D721Med (cell line): ENCODE data around the gene ALG11.

ENCODE experiments used
- DNase-seq: peaks from one replicate; pipeline ENCODE4 v3.0.0; 2011; ENCODE audit warnings: low spot score; ENCODE audit not compliant: insufficient read length
- FAIRE-seq: peaks from 2 replicates; lab custom pipeline; 2011; peaks lifted over from hg19 to GRCh38; lab: Jason Lieb, UNC
- TF ChIP-seq, protein P1 (sequence below): IDR thresholded peaks from 2 replicates; pipeline ENCODE4 v1.5.1; 2012; ENCODE audit warnings: mild to moderate bottlenecking, control low read depth; ENCODE audit not compliant: insufficient read depth; ENCODE audit errors: missing control alignments

Gene ALG11, protein sequence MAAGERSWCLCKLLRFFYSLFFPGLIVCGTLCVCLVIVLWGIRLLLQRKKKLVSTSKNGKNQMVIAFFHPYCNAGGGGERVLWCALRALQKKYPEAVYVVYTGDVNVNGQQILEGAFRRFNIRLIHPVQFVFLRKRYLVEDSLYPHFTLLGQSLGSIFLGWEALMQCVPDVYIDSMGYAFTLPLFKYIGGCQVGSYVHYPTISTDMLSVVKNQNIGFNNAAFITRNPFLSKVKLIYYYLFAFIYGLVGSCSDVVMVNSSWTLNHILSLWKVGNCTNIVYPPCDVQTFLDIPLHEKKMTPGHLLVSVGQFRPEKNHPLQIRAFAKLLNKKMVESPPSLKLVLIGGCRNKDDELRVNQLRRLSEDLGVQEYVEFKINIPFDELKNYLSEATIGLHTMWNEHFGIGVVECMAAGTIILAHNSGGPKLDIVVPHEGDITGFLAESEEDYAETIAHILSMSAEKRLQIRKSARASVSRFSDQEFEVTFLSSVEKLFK

DNA sequence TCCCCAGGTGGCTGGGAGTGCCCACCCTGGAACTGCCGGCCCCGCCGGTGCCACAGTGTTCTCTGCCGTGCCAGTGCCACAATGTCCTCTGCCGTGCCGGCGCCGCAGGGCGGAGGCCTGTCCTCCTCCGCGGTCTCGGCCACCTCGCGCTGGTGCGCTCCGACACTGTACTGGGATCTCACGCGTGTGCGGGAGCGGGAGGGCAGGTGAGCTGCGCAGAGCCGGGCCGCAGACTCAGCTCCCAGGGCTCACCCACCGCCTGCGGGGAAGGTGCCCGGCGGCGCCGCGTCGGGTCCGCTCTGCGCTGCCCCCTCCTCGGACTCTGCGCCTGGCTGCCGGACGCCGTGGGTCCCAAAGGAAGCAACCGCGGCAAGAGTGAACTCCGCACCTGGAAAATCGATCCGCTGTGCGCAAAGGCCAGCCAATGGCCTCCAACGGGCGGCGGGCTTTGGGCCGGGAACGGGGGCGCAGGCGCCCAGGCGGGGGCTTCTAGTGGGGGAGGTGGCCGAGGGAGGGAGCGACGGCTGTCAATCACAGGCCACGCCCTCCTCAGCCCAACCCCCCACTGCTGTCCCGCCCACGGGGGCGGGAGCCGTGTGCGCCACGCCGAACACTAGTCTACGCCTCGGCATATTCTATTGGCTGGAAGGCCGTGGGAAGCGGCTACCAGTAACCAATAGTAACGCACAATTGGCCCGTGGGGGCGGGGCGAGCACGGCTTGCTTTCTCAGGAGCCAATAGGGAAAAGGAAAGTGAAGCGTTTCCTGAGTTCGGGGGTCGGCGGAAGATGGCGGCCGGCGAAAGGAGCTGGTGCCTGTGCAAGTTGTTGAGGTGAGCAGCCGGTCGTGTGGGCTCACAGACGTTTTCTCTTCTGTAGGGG is at the start of gene ALG11:
Gene ALG11 (plus strand): TSS at position 767 of the 880 bp plus-strand sequence. CDS start 21 bp downstream, at position 788.
- TF ChIP-seq, protein P1, sequence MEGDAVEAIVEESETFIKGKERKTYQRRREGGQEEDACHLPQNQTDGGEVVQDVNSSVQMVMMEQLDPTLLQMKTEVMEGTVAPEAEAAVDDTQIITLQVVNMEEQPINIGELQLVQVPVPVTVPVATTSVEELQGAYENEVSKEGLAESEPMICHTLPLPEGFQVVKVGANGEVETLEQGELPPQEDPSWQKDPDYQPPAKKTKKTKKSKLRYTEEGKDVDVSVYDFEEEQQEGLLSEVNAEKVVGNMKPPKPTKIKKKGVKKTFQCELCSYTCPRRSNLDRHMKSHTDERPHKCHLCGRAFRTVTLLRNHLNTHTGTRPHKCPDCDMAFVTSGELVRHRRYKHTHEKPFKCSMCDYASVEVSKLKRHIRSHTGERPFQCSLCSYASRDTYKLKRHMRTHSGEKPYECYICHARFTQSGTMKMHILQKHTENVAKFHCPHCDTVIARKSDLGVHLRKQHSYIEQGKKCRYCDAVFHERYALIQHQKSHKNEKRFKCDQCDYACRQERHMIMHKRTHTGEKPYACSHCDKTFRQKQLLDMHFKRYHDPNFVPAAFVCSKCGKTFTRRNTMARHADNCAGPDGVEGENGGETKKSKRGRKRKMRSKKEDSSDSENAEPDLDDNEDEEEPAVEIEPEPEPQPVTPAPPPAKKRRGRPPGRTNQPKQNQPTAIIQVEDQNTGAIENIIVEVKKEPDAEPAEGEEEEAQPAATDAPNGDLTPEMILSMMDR: no peak
- DNase-seq (peak; percentile 91), FAIRE-seq (no peak)

DNA sequence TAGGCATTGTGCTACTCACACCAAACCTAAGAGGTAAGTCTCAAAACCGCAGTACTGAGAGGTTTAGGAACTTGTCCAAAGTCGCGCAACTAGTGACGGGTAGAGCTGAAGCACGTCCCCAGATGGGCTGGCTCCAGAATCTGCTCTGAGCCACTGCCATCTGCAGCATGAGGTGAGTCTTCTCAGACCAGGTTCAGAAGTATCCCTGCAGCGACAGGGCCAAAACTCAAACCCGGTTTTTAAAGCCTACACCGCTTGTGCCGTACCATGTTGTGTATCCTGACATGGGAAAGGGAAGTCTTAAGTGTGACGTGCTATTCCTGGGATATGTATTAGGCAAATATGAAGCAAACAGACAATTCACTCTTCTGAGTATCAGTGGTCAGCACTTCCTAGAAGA is 46.0 kb upstream of the ALG11 start:
- no peak for DNase-seq
- no peak for FAIRE-seq
- TF ChIP-seq, protein P1: no peak

DNA sequence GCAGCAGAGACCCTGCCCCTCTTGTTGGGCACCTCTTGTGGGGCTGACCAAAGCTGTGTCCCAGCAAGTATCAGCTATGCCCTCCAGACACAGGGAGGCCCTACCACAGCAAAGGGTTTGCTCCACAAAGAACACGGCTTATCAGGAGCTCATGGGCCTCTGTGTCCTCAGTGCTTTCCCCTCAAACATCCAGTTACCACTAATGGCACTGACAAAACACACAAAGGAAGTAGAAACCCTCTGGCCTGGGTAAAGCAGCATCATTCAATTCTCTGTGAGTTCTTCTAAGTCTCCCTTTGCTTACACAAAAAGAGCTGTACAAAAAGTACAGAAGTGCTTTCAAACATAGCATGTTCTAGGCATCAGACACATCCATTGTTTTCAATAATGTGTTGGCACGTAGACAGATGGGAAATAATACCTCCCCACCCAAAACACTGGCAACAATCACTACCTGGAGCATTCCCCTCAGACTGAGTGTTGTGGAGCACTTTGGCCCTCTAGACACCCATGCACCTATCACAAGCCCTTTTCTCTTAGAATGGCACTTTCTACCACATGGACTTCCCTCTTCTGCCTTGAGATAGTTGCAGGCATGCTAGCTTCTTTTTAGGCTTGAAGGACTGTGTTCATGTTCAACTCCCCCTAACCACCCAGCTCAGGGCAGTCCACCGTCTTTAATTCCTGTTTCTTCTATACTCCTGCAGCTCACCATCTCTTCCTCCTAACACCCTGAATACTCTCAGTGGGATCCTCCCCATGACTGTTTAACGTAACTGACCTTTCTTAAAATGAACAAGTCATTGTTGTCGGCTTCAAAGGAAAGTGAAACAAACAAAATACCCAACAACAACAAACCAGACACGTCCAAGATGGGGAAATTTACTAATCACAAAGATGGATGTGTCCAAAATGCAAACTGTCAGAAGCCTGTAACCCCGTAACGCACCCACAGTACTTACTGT is 44.4 kb upstream of the ALG11 start:
- DNase-seq (no peak), FAIRE-seq (no peak)
- TF ChIP-seq, protein P1: no peak

DNA sequence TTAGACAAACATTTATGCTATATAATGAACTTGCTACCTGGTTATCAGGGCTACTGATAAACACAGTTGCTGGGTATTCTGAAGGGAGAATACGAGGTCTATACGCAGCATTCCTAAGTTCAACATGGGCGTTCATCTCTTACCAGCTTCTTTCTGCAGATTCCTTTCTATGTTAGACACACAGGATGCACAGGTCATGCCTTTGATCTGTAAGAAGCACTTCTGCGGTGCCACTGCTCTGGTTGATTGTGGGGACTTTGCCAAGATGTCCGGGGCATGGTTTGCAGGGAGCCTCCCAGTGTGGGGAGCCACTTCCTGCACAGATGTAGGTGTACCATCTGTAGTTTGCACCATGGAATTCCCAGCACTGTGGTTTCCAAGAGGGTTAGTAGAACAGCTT is 41.8 kb upstream of the ALG11 start:
- no peak for FAIRE-seq
- TF ChIP-seq, protein P1: no peak
- no peak for DNase-seq

DNA sequence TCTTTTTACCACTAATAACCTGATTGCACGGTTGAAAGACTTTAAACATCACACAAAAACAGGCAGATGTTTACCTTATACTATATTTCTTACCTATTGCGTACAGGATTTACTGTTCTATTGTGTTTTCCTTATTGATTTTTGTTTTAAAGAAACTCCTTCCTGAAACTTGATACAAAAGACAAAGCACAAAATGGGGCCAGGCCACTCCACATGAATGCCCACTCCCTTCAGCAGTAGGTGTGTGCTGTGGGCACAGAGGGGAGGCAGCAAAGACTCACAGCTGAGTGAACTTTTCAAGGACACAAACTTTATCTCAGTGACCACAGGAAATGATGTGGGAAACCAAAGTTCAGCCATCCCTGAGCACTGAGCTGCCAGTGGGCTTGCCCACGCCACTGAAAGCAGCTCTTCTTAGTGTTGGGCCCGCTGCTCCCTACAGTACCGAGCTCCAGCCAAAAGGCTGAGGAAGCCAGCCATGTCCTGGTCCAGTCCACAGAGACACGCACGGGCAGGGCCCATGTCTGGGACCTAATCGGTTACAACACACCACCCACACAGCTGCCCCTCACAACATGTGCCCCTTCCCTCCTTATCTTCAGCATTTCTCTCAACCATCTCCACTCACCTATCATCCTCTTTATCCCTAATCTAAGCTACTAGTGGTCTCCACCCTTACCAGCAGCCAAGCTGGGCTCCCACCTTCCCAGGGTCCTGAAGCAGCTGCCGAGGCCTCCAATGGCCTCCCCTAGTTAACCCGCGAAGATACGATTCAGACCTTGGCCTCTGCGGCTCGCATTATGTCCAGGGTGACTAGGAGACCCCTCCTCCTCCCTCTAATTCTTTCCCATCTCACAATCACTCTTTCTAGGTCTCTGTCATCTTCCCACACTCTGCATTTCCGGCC is 40.4 kb upstream of the ALG11 start:
- DNase-seq (no peak), FAIRE-seq (no peak)
- TF ChIP-seq, protein P1: no peak
